COLO829 (cell line): ENCODE results near the gene LGR6.

ENCODE experiments used
- DNase-seq: peaks from one replicate; pipeline ENCODE4 v3.0.0; 2012; ENCODE audit warnings: low spot score

LGR6 gene

DNA sequence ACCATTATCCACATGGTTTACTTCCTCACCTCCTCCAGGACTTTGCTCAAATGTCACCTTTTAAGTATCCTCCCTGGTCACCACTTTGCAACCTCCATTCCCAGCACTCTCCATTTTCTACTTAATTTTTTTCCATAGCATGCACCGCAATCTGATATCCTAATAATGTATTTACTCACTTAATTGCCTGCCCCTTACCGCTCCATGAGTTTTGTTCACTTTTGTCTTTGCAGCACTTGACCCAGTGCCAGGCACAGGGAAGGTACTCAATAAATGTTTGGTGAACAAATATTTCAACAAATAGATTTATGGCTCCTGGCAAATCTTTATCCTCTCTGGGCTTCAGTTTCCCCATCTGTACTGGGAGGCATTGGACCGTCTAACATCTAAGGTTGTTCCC lies 94.6 kb downstream of the LGR6 start:
- no peak for DNase-seq

DNA sequence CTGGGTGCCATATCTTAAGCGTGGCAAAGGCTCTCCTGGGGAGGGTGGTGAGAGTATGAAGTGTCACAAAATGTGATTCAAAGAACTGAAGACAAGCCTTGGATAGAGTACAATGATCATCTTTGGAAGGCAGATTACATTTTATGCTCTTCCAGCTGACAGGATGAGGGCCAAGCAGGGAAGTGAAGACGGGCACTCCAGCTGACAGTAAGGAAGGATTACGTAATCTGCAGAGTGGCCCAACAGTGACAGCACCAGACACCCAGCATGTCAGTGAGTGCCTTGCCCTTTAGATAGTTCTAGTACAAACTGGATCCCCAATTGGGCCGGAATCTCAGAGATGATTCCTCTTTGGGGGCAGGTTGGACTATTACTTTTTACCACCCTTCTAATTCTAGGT lies 95.4 kb downstream of the LGR6 start:
- DNase-seq, result no peak

DNA sequence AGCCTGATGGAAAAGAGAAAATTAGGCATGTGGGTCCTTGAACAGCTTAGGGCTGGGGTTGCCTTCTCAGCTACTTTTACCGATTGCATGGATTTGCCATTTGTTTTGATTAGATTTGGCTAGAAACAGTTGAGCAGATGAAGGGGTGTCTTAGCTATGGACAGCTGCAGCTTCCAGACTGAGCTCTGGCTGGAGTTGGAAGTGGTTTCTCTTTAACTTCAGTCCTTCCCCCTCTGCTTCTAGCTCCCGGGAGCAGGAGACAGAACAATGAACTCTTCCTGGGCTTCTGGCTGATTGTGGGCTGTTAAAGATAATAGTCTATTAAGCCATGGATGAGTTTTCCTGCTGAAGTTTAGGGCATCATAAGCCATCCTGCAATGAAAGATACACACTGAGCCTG lies 97.4 kb downstream of the LGR6 start:
- no peak for DNase-seq

DNA sequence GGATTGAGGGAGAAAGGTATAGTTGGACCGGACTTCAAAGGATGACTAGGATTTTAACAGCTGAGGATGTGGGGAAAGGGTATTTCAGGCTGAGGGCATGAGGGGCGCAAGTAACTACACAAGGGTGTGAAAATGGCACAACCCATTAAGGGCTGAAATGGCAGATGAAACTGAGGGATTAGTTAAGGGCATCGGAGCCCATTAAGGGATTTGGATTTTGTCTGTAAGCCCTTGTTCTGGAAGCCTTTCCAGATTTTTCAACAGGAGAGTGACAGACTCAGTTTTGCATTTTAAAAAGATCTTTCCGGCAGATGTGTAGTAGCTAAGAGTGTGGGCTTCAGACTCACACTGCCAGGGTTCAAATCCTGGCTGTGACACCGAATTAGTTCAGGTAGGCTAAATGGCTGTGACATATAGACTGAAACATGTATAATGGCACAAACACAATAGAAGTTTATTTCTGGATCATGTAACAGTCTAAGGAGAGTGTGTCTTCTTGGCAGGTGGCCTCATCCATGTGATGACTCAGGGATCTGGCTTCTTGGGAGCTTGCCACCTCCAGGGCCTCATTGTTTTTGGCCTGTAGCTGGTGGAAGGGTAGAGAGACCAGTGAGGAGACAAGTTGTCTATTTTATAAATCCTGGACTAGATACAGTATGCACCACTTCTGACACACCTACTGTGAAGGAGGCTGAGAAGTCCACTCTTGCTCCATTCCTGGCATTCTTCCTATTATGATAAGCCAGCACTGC lies 98.5 kb downstream of the LGR6 start:
- peak; percentile 57 for DNase-seq

- no peak for DNase-seq
Observed at GRCh38 chr1:202292773-202293172, 99.2 kb downstream of the LGR6 start.

DNA sequence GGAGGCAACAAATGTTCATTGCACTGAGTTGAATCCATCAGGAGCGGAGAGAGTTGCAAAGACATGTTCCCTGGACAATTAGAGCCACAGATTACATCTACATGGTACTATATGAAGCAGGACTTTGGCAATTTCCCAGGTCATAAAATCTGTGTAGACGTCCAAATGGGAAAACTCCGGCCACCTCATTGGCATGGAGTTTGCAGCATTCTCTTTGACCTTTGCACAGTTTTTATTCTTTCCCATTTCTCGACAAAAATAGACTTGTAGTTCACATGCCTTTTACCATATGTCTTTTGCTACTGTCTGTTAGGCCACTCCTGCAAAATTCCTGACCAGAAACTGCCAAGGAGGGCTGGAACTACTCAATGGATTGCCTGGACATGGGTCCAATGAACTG lies 100.0 kb downstream of the LGR6 start:
- no peak for DNase-seq

GRCh38 chr1:202302166-202302565 lies 108.6 kb downstream of the LGR6 start:
- no peak for DNase-seq

GRCh38 chr1:202304375-202304774 lies 110.8 kb downstream of the LGR6 start:
- DNase-seq, result no peak

DNA sequence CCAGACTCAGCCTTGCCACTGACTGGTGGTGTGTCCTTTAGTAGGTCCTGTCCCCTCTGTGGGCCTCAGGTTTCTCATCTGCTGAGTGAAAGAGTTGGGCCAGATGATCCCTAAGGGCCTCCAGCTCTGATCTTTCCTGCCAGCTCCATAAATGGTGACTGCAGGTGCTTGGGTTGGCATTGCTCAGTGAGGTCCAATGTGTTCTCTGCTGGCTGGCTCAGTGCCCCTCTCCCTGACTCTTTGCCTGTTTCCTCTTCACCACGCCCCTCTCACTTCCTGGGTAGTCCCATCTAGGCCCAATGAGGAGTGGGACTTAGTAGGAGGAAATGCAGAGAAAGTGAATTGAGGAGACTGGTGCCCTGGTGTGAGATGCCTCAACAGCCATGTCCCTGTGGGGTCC lies 111.6 kb downstream of the LGR6 start:
- DNase-seq, result no peak

GRCh38 chr1:202306535-202307345 lies 113.1 kb downstream of the LGR6 start:
- DNase-seq, result no peak

DNA sequence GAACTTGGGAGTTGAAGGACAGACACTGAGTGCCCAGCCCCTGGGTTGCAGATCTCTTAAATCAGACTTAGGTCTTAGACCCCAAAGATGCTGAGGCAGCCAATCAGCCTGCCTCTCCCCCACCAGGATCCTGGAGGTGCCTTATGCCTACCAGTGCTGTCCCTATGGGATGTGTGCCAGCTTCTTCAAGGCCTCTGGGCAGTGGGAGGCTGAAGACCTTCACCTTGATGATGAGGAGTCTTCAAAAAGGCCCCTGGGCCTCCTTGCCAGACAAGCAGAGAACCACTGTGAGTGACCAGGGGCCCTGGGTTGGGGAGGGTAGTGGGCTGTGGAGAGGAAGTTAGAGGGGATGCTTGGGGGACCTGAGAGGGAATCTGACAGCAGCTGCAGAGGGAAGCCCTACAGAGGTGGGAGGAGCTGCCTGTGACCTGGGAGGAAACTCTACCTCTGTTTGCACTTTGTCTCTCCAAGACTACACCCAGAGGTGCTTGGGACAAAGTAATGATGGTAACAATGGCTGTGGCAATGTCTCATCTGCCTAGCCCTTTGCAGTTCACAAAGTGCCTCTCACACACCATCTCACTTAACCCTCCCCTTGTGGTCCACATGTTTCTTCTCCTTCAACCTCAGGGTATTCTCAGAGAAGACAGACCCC lies 116.6 kb downstream of the LGR6 start:
- DNase-seq, result no peak

DNA sequence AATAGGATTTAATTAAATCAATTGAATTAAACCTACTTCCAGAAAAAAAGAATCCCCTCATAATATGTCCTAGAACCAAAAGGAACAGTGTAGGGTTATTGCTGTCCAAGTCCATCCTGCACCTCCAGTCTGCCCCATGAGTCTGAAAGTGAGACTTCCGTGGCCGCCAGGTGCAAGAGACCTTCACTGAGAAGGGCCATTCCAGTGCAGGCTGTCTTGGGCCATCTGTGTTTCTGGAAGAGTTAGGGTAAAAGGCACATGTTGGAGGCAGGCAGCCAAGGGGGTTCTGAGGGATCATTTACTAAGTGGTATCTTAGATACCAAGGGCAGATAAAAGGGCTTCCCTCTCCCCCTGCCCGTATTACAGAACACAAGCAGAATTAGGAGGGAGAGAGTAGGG lies 117.1 kb downstream of the LGR6 start:
- DNase-seq, result no peak

GRCh38 chr1:202311875-202312635 lies 118.5 kb downstream of the LGR6 start:
- no peak for DNase-seq

DNA sequence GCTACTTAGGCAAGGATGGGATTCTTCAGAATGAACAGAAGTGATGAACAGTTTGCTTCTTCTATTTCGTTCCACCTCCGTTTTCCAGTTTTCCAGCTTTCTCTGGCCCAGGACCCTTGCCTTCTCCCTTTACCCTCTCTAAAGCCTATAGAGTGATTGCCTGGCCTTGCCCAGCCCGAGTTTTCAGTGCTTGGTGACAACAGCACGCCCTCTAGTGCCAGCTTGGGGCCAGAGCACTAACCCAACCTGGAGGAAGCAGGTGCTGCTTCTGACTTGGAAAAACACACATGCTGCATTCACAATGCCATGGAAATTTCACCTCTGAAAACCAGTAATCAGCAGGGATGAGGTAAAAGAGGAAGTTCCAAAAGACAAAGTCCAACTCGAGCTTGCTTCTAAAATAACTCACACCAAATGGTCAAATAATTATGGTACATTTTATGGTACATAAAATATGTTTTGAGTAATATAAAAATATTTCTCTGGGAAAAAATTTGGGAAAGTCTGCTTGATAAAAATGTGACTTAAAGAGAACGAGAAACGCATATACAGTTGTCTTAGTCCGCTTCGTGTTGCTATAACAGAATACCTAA lies 122.1 kb downstream of the LGR6 start:
- peak; percentile 89 for DNase-seq

DNA sequence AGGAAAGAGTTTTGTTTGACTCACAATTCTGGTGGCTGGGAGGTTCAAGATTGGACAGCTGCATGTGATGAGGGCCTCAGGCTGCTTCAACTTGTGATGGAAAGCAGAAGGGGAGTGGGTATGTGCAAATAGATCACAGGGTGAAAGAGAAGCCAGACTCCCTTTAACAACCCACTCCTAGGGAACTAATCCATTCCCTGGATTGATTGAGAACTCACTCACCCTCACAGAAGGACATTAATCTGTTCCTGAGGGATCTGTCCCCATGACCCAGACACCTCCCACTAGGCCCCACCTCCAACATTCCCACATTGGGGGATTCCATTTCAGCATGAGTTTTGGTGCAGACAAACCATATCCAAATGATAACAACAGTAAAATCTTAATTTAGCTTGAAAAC lies 122.6 kb downstream of the LGR6 start:
- DNase-seq, result no peak

DNA sequence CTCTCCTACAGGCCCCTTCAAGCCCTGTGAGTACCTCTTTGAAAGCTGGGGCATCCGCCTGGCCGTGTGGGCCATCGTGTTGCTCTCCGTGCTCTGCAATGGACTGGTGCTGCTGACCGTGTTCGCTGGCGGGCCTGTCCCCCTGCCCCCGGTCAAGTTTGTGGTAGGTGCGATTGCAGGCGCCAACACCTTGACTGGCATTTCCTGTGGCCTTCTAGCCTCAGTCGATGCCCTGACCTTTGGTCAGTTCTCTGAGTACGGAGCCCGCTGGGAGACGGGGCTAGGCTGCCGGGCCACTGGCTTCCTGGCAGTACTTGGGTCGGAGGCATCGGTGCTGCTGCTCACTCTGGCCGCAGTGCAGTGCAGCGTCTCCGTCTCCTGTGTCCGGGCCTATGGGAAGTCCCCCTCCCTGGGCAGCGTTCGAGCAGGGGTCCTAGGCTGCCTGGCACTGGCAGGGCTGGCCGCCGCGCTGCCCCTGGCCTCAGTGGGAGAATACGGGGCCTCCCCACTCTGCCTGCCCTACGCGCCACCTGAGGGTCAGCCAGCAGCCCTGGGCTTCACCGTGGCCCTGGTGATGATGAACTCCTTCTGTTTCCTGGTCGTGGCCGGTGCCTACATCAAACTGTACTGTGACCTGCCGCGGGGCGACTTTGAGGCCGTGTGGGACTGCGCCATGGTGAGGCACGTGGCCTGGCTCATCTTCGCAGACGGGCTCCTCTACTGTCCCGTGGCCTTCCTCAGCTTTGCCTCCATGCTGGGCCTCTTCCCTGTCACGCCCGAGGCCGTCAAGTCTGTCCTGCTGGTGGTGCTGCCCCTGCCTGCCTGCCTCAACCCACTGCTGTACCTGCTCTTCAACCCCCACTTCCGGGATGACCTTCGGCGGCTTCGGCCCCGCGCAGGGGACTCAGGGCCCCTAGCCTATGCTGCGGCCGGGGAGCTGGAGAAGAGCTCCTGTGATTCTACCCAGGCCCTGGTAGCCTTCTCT lies 124.6 kb downstream of the LGR6 start:
- no peak for DNase-seq

GRCh38 chr1:202319381-202320080 lies 125.9 kb downstream of the LGR6 start:
- no peak for DNase-seq

GRCh38 chr1:202320081-202320405 lies 126.4 kb downstream of the LGR6 start:
- no peak for DNase-seq

DNA sequence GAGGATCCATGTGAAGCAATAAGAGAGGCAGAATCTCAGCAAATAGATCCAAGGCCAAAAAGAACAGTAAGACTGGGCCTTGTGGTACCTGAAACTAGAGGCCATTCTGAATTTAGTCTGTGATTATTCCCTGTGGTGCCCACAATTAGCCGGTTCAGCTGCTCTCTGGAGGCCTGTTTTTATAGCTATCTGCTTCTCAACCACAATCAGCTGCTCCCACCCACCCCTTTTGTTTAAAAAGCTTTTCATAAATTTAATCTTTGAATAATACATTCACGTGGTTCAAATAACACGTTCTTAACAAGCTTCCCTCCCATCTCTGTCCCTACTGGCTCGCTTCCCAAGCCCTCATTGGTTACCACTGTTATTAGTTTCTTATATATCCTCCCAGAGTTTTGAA lies 130.1 kb downstream of the LGR6 start:
- no peak for DNase-seq

- no peak for DNase-seq
Observed at GRCh38 chr1:202324646-202325045, 131.0 kb downstream of the LGR6 start.
